Measurements from ENCODE around the gene RFX3. TPM values are rescaled to one million over a fixed set of nuclear protein-coding genes. Genes with fewer than 3 reads are reported as not detected.

The RFX3 gene
- total RNA-seq, 4 donors from 2014 or later: 8.4 to 15.3 (median 9.7) TPM

GRCh38 chr9:3492214-3492613, 33.6 kb downstream of the RFX3 start:
- TF ChIP-seq CTCF (IDR thresholded peaks at IDR 0.05; ENCODE audit: low read depth): no peak

- TF ChIP-seq CTCF (IDR thresholded peaks at IDR 0.05; ENCODE audit: low read depth): no peak
Observed at GRCh38 chr9:3491450-3491849, 34.4 kb downstream of the RFX3 start.

GRCh38 chr9:3490957-3491356, 34.8 kb downstream of the RFX3 start:
- TF ChIP-seq CTCF (IDR thresholded peaks at IDR 0.05; ENCODE audit: low read depth): no peak

- TF ChIP-seq CTCF (IDR thresholded peaks at IDR 0.05; ENCODE audit: low read depth): no peak
Observed at GRCh38 chr9:3482578-3482977, 43.2 kb downstream of the RFX3 start.

- TF ChIP-seq CTCF (IDR thresholded peaks at IDR 0.05; ENCODE audit: low read depth): no peak
Observed at GRCh38 chr9:3480353-3480655, 45.5 kb downstream of the RFX3 start.

- no peak for TF ChIP-seq CTCF (IDR thresholded peaks at IDR 0.05; ENCODE audit: low read depth)
Observed at GRCh38 chr9:3479514-3480352, 46.1 kb downstream of the RFX3 start.

- no peak for TF ChIP-seq CTCF (IDR thresholded peaks at IDR 0.05; ENCODE audit: low read depth)
Observed at GRCh38 chr9:3478549-3478953, 47.2 kb downstream of the RFX3 start.

Data from subcutaneous adipose tissue (tissue), 4 donors.